Inferior parietal cortex (tissue), 1 donor: ENCODE measurements around the gene PXDN.

ENCODE experiments used
- DNase-seq: peaks from one replicate; pipeline ENCODE4 v3.0.0-alpha.2; 2016; ENCODE audit errors: extremely low spot score

The PXDN gene

DNA sequence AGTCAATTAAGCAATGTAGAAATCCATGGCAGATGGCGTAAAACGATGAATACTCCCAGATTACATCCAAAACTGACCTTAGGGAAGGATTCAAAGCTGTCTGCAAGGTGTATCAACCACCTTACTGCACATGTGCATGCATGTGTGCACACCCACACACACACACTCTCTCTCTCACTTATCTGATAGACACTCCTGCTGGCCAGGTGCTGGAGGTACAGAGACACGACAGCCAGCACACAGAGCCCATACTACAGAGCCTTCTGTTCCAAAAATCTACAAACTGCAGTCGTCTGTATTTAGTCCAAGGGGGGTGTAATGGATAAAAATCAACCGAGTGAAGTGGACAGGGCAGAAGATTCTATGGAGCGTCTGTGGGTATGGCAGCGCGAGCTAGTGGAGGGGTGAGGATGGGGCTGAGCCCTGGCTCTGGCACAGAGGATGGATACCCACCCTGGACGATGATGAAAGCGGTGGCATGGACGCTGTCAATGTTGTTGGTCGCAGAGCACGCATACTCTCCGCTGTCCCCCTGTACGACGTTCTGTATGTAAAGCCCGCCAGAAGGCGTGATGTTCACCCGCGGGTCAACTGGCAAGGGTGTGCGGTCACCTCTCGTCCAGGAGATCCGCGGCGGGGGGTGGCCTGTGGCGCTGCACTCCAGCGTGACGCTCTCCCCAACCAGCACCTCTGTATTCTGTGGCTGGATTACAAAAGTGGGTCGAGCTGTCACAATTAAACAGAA, 78.4 kb downstream of the PXDN start:
- DNase-seq: no peak

DNA sequence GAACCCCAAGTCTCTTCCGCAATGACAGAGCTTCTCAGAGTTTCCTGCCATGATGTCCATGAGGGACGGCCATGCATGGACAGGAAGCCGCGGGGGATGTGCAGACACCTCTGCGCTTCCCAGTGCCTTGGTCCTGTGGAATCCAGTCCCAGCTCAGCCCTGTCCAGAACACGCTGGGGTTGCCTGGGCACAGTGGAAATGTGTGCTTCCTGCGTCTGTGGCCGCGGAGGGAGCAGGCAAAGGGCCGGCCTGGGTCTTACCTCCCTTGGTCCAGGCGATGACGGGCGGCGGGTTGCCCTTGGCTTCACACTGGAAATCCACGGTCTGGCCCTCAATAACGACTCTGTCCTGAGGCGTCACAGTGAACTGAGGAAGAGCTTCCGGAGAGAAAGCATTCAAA, 79.6 kb downstream of the PXDN start:
- no peak for DNase-seq

DNA sequence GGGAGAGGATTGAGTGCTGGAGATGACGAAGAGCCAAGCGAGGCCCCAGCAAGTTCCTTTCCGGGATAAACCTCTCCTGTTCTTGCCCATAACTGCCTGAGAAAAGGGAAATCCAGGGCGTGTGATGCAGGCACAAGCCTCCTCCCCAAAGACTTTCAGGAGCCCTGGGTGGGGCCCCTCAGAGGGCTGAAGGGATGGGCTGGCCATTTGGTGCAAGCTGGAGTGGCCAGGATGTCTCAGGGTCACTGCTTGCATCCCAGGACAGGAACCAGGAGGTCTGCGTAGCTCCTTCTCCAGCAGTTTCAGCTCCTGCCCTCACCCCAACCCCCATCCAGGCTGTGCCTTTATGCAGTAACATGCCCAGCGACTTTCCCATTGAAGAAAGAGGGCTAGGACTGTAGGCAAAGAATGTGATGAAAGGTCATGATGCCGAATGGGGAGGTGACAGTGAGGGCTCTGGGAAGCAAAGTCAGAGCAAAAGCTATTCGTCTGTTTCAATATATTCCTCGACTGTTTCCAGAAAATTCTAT, 80.2 kb downstream of the PXDN start:
- no peak for DNase-seq

DNA sequence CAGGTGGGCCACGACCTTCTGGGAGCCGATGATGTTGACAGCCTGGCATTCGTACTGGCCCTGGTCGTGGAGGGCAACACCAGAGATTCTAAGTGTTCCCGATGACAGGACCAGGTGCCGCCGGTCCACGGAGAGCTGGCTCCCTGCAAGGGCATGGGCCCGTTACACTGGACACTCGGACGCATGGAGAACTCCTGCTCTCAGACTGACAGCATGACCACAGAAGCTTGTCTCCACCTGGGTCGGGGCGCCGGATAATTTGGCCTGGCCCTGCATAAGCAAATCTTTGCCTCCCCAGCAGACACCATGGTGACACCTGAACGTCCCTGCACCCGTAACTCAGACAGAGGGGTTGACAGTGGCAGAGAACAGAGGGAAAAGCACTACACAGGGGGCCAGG, 80.7 kb downstream of the PXDN start:
- DNase-seq: no peak

DNA sequence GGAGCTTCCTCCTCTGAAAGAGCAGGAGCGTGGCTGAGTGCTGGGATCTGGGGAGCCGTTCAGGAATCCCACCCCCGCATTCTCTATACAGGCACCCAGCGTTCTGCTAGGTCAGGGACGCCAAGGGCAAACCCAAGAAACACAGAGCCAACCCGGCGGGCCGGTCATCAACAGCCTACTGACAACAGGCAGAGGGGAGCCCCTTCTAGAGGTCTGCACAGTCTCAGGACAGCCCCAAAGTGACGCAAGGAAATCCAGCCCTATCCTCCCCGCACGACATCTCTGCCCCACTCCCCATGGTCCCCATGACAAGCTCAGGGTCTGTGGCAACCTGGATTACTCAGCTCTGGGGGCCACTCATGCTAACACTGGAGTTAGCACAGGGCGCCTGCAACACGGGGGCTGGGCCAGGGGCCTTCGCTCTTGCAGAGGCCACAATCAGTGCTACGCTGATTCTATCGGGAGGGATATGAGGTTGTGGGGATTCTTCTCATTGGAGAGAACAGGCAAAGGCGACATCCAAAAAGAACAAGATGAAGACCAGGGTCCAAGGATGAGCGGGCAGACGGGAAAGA, 81.6 kb downstream of the PXDN start:
- no peak for DNase-seq

DNA sequence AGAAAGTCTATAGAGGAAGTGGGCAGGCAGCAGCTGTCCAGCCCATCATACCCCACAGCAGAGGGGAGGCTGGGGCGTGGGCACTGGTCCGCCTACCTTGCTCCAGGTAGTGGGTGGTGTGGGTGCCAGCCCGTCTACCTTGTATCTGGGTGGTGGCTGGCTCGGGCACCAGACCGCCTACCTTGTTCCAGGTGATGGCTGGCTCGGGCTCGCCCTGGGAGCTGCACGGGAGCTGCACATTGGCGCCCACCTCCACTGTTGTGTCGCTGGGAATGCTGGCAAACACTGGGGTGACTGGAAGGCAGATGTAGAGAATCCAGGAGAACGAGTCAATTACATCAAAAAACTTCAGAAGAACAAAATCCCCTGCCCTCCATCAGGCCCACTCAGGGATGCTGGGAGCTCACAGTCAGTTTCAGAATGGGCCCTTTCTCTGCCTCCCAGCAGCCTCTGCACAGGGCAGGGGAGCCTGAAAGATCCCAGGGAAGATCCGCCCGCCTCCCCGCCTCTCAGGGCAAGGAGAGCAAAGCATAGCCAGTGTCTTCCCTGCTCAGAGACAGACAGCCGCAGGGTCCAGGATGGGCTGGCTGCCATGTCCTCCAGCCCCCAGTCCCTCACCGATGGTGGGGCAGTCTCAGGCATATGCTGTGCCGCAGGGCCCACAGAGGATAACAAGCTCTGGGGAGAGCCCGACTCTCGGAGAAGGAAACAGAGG, 82.3 kb downstream of the PXDN start:
- no peak for DNase-seq

DNA sequence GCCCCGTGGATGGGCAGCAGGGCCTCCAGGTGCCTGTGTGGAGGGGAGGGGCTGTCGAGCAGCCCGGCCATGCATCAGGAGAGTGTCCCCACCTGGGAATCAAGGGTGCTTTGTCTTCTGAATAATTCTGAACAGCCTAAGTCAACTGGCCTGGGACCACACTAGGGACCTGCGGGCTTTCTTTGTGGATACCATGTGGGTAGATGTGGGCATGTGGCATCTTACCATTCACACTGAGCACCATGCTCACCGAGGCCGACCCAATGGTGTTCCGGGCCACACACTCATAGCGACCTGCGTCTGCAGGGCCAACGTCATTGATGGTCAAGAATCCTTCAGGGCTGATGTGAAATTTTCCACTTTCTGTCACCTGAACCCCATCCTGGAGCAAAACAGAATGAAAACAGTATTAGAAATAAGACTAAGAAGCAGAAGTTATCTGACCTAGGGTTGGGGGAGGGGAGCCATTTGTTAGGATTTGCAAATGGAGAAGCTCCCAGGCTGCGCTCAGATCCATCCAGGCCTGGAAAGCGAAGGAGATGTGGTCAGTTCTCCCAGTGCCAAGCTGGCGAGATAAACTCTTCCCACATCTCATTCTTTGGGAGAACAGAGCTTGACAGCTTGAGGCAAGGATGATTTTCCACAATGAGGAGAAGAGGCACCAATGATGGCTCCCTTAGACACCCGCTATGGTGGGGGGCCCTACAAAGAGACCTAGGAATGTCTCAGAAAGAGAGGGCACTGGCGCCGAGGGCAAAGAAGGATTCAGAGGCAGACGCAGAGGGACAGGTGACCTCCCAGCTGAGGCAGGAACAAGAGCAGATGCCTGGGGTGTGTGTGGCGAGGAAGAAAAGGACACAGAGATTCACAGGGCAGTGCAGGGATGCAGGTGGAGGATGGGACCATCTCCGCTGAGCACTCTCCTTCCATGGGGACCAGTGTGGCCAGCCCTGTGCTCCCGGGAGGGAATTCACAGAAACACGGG, 83.4 kb downstream of the PXDN start:
- DNase-seq: no peak

DNA sequence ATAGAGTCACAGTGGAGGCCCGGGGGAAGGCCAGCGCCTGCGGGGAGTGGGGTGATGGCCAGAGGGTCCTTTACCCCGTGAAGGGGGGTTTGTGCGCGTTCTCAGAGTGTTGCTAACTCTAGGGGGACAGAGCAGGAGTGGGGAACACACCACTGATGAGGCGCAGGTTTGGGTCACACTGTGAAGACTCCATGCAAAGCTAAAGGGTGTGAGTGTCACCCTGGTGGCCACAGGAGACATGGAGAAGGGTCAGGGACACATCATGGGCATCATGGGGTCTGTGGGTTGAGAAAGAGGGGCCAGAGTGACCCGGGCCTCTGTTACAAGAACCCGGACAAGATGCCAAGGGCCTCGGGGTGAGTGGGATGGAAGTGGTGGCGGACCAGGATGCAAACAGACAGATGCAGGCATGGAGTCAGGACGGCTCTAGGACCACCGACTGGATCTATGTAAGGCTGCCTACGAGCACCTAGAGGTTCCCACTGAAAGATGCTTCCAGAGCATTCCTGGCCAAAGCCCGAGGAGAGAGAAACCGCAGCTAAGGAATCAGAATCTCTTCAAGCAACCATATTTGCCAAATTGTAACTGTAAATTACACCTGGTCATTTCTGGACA, 84.3 kb downstream of the PXDN start:
- no peak for DNase-seq

DNA sequence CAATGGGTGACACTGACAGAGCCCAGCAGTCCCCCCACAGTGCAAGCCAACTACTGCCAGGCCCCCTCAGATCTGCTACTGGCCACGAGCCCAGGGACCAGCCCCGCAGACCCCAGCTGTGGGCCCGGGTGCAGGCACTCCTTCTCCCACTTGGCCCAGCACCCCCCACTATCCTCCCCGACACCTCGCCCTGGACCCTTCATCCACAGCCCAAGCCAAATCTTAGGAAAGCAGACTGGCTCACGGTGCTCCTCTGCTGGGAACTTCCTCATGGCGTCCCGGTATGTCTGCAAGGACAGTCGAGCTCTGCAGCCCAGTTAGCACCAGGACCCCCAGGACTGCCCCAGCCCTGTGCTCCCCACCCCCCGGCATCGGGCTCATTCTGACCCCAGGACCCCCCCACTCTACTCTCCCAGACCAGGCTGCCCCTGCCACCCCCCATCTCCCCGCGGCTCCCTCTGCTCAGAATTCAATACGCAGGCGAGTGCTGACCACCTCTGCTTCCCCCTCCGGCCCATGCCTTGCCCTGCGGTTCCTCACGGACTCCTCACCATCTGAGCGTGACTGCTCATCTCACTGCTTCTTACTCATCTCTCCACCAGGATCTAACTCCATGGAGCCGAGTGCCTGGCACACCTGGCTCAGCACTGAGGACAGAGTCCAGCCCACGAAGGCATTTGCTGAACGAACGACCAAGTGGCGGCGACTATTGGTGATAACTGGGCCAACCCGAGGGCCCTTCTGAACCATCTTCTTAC, 85.7 kb downstream of the PXDN start:
- DNase-seq: no peak

DNA sequence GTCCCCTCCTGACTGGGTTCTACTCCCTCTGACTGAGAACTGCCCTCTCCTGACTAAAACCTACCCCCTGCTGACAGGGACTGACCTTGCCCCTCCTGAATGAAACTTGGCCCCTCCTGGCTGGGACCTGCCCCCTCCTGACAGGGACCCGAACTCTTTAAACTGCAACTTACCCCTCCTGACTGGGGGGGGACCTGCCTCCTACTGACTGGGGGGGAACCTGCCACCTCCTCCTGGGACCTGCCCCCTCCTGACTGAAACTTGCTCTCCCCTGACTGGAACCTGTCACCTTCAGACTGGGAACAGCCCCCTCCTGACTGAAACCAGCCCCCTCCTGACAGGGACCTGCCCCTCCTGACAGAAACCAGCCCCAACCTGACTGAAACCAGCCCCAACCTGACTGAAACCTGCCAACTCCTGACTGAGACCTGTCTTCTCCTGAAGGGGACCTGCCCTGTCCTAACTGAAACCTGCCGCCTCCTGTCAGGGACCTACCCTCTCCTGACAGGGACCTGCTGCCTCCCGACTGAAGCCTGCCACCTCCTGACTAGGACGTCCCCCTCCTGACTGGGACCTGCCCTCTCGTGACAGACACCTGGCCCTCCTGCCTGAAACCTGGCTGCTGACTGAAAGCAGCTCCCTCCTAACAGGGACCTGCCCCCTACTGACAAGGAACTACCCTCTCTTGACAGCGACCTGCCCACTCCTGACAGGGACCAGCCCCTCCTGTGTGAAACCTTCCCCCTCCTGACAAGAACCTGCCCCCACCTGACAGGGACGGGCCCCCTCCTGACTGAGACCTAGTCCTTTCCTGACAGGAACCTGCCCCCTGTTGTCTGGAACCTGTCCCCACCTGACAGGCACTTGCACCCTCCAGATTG, 87.1 kb downstream of the PXDN start:
- no peak for DNase-seq

DNA sequence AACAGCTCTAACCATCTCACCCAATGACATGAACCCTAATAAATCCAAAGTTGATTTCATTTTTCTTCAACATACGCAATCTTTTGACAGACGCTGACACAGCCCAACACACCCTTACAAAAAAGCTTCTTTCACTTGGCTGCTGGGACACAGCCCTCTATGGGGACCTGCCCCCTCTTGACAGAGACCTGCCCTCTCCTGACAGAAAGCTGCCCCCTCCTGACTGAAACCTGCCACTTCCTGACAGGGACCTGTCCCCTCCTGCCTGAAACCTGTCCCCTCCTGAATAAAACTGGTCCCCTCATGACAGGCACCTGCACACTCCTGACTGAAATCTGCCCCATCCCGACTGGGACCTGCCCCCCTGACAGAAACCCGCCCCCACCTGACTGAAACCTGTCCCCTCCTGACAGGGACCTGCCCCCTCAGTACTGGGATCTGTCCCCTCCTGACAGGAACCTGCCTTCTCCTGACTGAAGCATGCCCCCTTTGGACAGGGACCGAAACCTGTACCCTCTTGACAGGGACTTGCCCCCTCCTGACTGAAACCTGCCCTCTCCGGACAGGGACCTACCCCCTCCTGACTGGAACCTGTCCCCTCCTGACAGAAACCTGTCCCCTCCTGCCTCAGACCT, 87.9 kb downstream of the PXDN start:
- no peak for DNase-seq

DNA sequence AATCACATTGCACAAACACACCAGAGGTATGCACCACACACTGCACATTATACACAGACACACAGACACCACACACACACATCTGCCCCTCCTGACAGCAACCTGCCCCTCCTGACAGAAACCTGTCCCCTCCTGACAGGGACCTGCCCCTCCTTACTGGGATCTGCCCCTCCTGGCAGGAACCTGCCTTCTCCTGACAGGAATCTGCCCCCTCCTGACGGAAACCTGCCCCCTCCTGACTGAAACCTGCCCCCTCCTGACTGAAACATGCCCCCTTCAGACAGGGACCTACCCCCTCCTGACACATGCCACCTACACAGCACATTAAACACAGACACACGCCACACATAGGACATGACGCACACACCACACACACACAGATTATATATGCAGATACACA, 88.9 kb downstream of the PXDN start:
- no peak for DNase-seq

DNA sequence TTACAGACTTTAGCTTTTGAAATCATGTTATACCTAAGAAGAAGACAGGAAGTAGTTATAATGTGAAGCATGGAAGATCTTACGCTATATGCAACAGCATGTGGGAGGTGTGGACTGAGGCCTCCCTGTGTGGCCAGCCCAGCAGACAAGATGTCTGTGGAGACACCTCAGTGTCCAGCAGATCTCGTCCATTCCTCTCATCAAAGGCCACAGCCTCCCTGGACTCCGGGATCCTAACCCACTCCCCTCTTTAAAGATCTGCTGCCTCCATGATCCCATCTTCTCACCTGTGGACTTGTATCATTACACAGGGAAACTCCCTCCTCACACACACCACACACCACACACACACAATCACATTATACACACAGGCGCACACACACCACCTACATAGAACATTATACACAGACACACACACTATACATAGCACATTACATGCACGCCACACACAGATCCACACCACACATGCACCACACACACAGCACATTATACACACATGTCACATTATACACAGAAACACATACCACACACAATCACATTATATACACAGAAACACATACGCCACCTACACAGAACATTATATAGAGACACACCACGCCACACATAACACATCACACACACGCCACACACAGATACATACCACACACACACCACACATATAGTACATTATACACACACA, 89.5 kb downstream of the PXDN start:
- no peak for DNase-seq

DNA sequence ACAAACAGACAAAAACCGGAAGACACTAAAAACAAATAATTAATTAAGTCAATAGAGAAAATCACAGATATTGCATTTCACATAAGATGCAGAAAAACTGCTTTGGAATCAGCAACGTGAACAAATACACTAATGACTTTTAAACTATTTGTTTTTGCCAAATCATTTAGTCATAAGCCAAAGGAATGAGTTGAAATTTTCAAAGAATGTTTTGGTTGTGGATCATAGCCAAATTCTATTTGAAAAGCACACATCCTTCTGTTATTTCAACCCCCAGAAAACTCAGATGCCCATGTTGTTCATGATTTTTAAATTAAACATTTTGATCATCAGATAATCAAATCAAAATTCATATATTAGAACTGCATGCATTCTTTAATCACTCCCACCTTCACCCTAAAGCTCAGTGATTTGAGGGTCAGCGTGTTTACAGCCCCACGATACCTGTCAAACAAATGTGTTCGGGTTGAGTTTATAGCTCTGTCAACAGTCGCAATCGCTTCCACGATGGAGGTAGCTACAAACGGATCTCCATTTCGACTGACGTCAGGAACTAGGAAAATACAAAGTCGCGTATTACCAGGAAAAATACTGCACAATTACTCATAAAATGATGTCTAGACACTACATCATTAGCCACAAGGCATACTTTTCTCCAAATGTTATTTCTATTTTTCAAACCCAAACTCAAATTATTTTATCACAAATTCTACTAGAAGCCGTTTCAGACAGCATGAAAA, 90.2 kb downstream of the PXDN start:
- DNase-seq: no peak

DNA sequence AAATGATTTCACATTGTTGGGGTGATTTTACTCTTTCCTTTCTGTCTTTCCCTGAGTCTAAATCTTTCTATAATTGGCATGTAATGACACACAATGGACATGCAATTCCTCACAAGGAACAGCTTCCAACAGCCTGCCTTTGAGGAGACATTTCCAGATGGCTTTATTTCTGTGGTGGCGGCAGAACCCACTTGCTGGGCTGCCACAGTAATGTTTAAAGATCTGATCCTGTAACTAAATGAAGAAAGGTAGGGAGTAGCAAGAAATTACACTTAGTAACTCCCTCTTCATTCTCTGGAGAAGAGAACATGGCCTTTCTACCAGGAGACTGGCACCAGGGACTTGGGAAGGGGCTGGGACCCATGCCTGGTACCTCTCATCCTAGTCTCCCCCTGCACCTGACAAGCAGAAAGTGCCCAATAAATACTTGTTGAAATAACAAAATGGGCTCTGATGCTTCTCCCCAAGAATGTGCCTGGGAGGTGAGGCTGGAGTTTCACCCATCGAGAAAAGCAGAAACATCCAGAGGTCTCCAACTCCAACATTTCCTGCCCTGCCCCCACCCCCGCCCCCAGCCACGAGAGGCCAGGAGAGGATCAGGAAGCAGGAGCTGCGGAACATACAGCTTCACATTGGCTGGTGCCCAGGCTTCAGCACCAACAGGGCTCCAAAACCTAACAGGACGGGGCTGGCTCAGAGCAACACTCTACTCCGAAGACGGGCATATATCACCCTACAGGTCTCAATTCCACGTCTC, 92.1 kb downstream of the PXDN start:
- DNase-seq: no peak

DNA sequence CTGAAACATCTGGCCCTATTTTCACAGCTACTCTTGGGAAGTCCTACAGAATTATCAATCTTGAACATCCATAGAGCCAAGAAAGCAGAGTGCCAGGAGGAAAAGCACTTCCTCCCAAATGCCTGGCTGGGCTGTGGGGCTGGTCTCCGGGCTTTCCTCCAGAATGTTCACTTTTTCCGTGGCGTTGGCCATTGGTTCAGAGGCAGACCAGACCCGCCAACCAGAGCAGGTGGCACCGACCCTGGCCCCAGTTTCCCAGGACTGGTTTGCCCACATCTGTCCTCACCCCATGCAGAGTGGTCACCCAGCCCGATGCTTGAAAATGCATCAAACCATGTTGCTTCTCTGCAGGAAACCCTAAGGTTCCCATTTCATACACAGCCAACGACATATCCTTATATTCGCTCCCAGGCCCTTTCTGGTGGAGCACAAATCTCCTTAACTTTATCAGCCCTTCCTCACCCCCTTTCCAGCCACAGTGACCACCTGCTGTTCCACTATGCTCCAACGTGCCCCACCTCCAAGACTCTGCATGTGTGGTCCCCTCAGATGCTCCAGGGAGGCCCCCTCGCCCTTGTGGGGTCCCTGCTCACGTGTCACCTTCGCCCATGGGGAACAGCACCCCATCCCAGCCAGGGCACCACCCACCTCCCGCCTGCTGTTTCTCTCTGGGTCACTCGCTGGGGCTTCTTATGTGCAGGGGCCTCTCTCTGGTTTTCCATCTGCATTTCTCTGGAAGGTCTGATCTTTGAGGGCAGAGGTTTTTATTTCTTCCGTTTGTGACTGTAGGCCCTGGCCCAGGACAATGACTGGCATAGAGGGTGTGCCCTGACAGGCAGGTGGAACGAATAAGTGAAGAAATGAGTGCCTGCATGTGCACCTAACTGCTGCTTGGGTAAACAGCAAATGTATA, 92.9 kb downstream of the PXDN start:
- no peak for DNase-seq
